Measurements from ENCODE around the gene MYLK2.
A peak's percentile ranks its signal among the peaks of the same experiment; 100 is the strongest.

MYLK2 gene

GRCh38 chr20:31864521-31865400 is 45.6 kb downstream of the MYLK2 start:
- no peak for DNase-seq
- in situ Hi-C loops (cut with MboI; ENCODE audit: low pct_unique_long_range_greater_than_20kb, low sequenced_read_pairs): no loop called here

- no peak for DNase-seq
- in situ Hi-C loops (cut with MboI; ENCODE audit: low pct_unique_long_range_greater_than_20kb, low sequenced_read_pairs): no loop called here
These were observed 47.1 kb downstream of the MYLK2 start for GRCh38 chr20:31866221-31866620.

- in situ Hi-C loops (cut with MboI; ENCODE audit: low pct_unique_long_range_greater_than_20kb, low sequenced_read_pairs): no loop called here
- DNase-seq: no peak
These were observed 49.9 kb downstream of the MYLK2 start for GRCh38 chr20:31868853-31869672.

- no peak for DNase-seq
- in situ Hi-C loops (cut with MboI; ENCODE audit: low pct_unique_long_range_greater_than_20kb, low sequenced_read_pairs): no loop called here
These were observed 50.5 kb downstream of the MYLK2 start for GRCh38 chr20:31869673-31869941.

- in situ Hi-C loops (cut with MboI; ENCODE audit: low pct_unique_long_range_greater_than_20kb, low sequenced_read_pairs): no loop called here
- DNase-seq: peak; percentile 28
These were observed 51.0 kb downstream of the MYLK2 start, which contains the start of the genes DUSP15 and TTLL9 for GRCh38 chr20:31869942-31870725. TSS of gene DUSP15 (minus strand) at chr20:31870527. CDS start at chr20:31870337, 190 bp downstream. TSS of gene TTLL9 (plus strand) at chr20:31870634. CDS start at chr20:31871127, 493 bp downstream.

GRCh38 chr20:31870726-31871617 is 51.8 kb downstream of the MYLK2 start:
- in situ Hi-C loops (cut with MboI; ENCODE audit: low pct_unique_long_range_greater_than_20kb, low sequenced_read_pairs): no loop called here
- no peak for DNase-seq

GRCh38 chr20:31871618-31871954 is 52.4 kb downstream of the MYLK2 start:
- in situ Hi-C loops (cut with MboI; ENCODE audit: low pct_unique_long_range_greater_than_20kb, low sequenced_read_pairs): no loop called here
- DNase-seq: no peak

GRCh38 chr20:31872406-31872805 is 53.2 kb downstream of the MYLK2 start:
- in situ Hi-C loops (cut with MboI; ENCODE audit: low pct_unique_long_range_greater_than_20kb, low sequenced_read_pairs): no loop called here
- no peak for DNase-seq

- peak; percentile 35 for DNase-seq
- in situ Hi-C loops (cut with MboI; ENCODE audit: low pct_unique_long_range_greater_than_20kb, low sequenced_read_pairs): no loop called here
These were observed 56.5 kb downstream of the MYLK2 start for GRCh38 chr20:31875671-31876070.

GRCh38 chr20:31877684-31878083 is 58.5 kb downstream of the MYLK2 start:
- DNase-seq: no peak

GRCh38 chr20:31879143-31879987 is 60.2 kb downstream of the MYLK2 start:
- DNase-seq: peak; percentile 83
- in situ Hi-C loops (cut with MboI; ENCODE audit: low pct_unique_long_range_greater_than_20kb, low sequenced_read_pairs): no loop called here

More at GRCh38 chr20:31877684-31878083, 58.5 kb downstream of the MYLK2 start:
- in situ Hi-C loops (cut with MboI; ENCODE audit: low pct_unique_long_range_greater_than_20kb, low sequenced_read_pairs): no loop called here

- in situ Hi-C loops (cut with MboI; ENCODE audit: low pct_unique_long_range_greater_than_20kb, low sequenced_read_pairs): no loop called here
- no peak for DNase-seq
These were observed 62.8 kb downstream of the MYLK2 start for GRCh38 chr20:31881945-31882344.

GRCh38 chr20:31883829-31884228 is 64.7 kb downstream of the MYLK2 start:
- DNase-seq: no peak
- in situ Hi-C loops (cut with MboI; ENCODE audit: low pct_unique_long_range_greater_than_20kb, low sequenced_read_pairs): no loop called here

Measured in KBM-7 (cell line).